Esophagus squamous epithelium (tissue), 5 donors: ENCODE measurements around the gene DHX57. TPM values are rescaled to one million over a fixed set of nuclear protein-coding genes. Genes with fewer than 3 reads are reported as not detected.
"Not testable (repeated sequence)": the region's sequence is repeated elsewhere in the genome, so short reads cannot be mapped to it uniquely, and the experiment has no call there.

Source experiments
- DNase-seq: peaks from one replicate; lab custom pipeline; 2025; lab: John Stamatoyannopoulos, UW
- H3K27ac ChIP-seq, 4 donors: fragments of 200-600 bp; sonication (generic); one replicate each; pipeline ENCODE4 v1.5.1; 2016 to 2019; ENCODE audit warnings: mild to moderate bottlenecking in 1 of 4
- H3K27me3 ChIP-seq, 4 donors: fragments of 200-600 bp; sonication (generic); 1 replicate in 3 of 4; 2 replicates in 1 of 4; pipeline versions ENCODE4 v1.5.1 to v1.6.0; 2017 to 2021; ENCODE audit warnings: antibody characterized with exemption in 1 of 4
- H3K36me3 ChIP-seq, 3 donors: fragments of 200-600 bp; sonication (generic); one replicate each; pipeline ENCODE4 v1.5.1; 2016 to 2019
- H3K4me1 ChIP-seq, 3 donors: fragments of 200-600 bp; sonication (generic); one replicate each; pipeline ENCODE4 v1.5.1; 2017 to 2019
- H3K4me3 ChIP-seq, 4 donors: fragments of 200-600 bp; sonication (generic); 1 replicate in 3 of 4; 2 replicates in 1 of 4; pipeline ENCODE4 v1.5.1; 2016 to 2019; ENCODE audit warnings: mild to moderate bottlenecking in 2 of 4, moderate library complexity in 1 of 4
- H3K9me3 ChIP-seq, 3 donors: fragments of 200-600 bp; sonication (generic); one replicate each; pipeline ENCODE4 v1.5.1; 2016 to 2019
- POLR2A ChIP-seq, 4 donors: fragments of 450-650 bp; IDR thresholded peaks; one replicate each; pipeline ENCODE4 v1.6.1; 2017; ENCODE audit warnings: antibody characterized with exemption in 4 of 4, mild to moderate bottlenecking in 4 of 4, moderate library complexity in 3 of 4
- WGBS, 2 donors: methylation state at CpG; one replicate each; pipeline ENCODE4 v1.1.5; 2018; 5-methylcytosine and 5-hydroxymethylcytosine counted together
- intact Hi-C: fragments of 100-400 bp; cut with DNase I; formaldehyde crosslinking; loops from one replicate; pipeline ENCODE4 v1.15.0; 2022
- total RNA-seq, 4 donors: library from RNA; depleted of rRNA; stranded (reverse); fragments of >200 nt; gene quantifications; one replicate each; pipeline ENCODE4 v1.1.0, GENCODE V29; 2016
- TF ChIP-seq, protein P1 (sequence below), 6 experiments: fragments of 450-650 bp in 4 of 6; fragments of 200-600 bp in 2 of 6; sonication (generic) in 2 of 6; IDR thresholded peaks; one replicate each; pipeline ENCODE4 v1.5.1; 2016 to 2019; ENCODE audit warnings: antibody characterized with exemption in 6 of 6, mild to moderate bottlenecking in 4 of 6, moderate library complexity in 4 of 6
- donor health status: DM: yes; HTN: yes; CAD: no.

DHX57 gene
- total RNA-seq, 4 donors from 2014 or later, result 7.1 to 13.5 (median 10.1) TPM

DNA sequence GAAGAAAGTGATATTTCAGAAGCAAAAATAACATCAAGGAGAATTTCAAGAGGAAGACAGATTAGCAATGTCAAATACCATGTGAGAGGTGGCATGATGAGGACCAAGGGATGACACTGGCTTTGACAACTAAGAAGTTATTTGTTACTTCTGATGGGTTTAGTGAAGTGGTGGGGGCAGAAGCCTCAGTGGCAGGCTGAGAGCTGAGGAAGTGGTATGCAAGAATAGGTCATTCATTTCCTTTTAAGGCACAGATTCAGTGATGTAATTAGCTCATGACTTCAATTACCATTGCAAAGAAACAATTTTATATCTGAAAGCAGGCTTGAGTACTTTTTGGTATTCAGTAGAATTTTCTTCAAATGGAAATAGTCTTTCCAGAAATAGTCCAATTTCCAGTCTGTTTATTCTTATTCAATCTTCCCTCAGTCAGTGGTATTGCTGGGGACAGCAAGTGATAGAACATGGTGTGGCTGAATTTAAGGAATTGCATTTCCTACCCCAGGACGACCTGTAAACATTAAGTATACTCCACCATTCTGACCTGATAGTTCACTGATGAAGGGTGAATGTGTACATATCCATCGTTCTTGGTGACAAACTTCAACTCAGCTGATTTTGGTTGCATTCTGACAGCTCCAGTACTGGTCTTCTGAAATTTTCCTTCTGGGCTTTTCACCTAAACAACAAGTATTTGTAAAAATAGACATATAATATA, 69.6 kb downstream of the DHX57 start:
- Histone ChIP-seq H3K4me3 (no peak overlapping the region), H3K36me3 (peaks cover 0 to 63% (median 3%) of the 10 kb centered on the region in 3 donors), H3K27ac (no peak overlapping the region), H3K9me3 (no peaks in the 10 kb centered on the region), H3K4me1 (no peaks in the 10 kb centered on the region), H3K27me3 (no peaks in the 10 kb centered on the region)
- 67 to 77% methylated on average over 2 of the region's 2 CpGs for WGBS, 2 donors
- no peak for TF ChIP-seq POLR2A (IDR thresholded peaks at IDR 0.05)
- TF ChIP-seq, protein P1, sequence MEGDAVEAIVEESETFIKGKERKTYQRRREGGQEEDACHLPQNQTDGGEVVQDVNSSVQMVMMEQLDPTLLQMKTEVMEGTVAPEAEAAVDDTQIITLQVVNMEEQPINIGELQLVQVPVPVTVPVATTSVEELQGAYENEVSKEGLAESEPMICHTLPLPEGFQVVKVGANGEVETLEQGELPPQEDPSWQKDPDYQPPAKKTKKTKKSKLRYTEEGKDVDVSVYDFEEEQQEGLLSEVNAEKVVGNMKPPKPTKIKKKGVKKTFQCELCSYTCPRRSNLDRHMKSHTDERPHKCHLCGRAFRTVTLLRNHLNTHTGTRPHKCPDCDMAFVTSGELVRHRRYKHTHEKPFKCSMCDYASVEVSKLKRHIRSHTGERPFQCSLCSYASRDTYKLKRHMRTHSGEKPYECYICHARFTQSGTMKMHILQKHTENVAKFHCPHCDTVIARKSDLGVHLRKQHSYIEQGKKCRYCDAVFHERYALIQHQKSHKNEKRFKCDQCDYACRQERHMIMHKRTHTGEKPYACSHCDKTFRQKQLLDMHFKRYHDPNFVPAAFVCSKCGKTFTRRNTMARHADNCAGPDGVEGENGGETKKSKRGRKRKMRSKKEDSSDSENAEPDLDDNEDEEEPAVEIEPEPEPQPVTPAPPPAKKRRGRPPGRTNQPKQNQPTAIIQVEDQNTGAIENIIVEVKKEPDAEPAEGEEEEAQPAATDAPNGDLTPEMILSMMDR (IDR thresholded peaks at IDR 0.05), result no peak
- no peak for DNase-seq
- intact Hi-C loops, result no loop called here

DNA sequence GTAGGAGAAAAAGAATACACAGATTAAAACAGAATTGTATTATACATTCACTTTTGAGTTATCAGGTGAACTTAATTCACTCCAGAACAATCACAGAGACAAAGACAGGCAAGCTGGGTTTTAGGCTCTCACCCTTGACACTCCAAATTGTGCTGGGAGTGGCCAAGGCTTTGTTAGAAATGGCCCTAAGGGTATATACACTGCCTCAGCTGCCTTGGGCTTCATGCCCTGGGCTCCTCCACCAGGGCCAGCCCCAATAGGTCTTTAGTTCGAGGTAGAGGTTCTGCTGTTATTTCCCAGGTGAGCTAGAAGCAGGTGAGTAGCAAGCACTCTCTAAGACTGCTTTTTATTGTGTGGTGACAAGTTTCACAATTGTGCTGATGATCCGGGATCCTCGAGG, 77.8 kb downstream of the DHX57 start:
- Histone ChIP-seq H3K27ac (no peak overlapping the region), H3K36me3 (peaks cover 0 to 45% (median 3%) of the 10 kb centered on the region in 3 donors), H3K9me3 (no peaks in the 10 kb centered on the region), H3K27me3 (no peaks in the 10 kb centered on the region), H3K4me1 (no peaks in the 10 kb centered on the region), H3K4me3 (no peak overlapping the region)
- TF ChIP-seq POLR2A (IDR thresholded peaks at IDR 0.05), result no peak
- TF ChIP-seq, protein P1 (IDR thresholded peaks at IDR 0.05), result no peak
- WGBS, 2 donors, result 94 to 100% methylated on average over 3 of the region's 3 CpGs
- intact Hi-C loops, result no loop called here
- DNase-seq, result no peak

DNA sequence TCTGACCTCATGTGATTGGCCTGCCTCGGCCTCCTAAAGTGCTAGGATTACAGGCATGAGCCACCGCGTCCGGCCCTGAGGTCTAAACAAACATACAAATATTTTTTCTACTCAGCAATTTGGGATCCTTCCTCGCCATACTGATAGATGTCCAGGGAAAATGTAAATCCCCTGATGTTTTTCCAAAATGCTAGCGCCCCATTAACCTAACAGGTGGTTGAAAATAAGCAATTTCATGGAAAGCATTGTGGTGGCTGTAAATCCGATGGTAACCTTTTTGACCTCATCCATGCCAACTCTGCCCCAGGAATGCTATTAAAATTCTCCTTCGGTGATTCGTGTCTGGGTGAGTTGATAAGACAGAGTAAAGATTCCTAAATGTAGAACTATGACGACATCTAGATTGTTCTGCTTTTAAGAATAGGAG, 78.5 kb downstream of the DHX57 start:
- H3K27me3 ChIP-seq, result no peaks in the 10 kb centered on the region
- H3K27ac ChIP-seq, result no peak overlapping the region
- DNase-seq, result no peak
- no peak overlapping the region for H3K4me3 ChIP-seq
- H3K9me3 ChIP-seq, result no peaks in the 10 kb centered on the region
- no peak for TF ChIP-seq POLR2A (IDR thresholded peaks at IDR 0.05)
- TF ChIP-seq, protein P1 (IDR thresholded peaks at IDR 0.05), result no peak
- 84 to 90% methylated on average over 10 of the region's 10 CpGs for whole genome bisulfite sequencing, 2 donors
- peaks cover 0 to 38% (median 0%) of the 10 kb centered on the region in 3 donors for H3K36me3 ChIP-seq
- intact Hi-C loops, result no loop called here
- H3K4me1 ChIP-seq, result no peaks in the 10 kb centered on the region

DNA sequence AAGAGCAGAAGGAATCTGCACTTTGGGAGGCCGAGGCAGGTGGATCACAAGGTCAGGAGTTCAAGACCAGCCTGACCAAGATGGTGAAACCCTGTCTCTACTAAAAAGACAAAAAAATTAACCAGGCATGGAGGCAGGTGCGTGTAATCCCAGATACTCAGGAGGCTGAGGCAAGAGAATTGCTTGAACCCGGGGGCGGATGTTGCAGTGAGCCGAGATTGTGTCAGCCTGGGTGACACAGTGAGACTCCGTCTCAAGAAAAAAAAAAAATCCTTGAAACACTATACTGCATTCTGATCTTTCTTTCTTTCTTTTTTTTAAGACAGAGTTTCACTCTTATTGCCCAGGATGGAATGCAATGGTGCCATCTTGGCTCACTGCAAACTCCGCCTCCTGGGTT, 80.7 kb downstream of the DHX57 start:
- H3K9me3 ChIP-seq, H3K27ac ChIP-seq, H3K4me3 ChIP-seq, DNase-seq, H3K27me3 ChIP-seq, H3K4me1 ChIP-seq, intact Hi-C loops: not testable (repeated sequence)
- peaks cover 0 to 18% (median 0%) of the 10 kb centered on the region in 3 donors for H3K36me3 ChIP-seq
- WGBS, 2 donors, result 91 to 96% methylated on average over 6 to 7 of the region's 7 CpGs

DNA sequence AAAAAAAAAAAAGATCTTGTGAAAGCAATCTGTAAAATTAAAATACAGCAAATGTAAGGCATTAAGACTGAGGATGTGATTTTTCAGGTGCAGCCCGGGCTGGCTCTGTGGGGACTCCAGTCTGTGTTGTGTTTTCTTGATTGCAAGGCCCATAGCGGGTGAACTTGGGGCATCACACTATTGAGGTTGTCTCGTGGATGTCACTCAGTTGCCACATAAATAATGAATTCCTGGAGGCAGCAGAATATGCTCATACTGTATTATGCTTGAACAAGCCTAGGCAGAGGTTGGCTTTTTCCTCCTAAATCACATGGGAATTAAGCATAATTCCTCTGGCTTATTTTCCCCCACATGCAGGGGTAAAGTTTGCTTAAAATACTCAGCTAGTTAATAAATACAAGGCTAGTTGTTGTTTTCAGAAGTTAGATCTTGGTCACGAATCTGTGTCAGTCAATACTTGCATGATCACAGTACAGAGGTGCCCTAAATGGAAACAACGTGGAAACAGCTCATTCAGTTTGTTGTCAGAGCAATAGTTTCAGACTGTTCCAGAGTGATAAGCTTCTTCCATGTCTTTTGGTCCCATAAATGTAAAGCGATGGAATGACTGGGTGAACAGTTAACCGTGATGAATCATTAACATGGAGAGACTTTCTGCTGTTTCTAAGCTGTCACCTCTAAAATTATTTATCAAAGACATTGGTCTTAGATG, 81.3 kb downstream of the DHX57 start:
- peaks cover 0 to 18% (median 0%) of the 10 kb centered on the region in 3 donors for H3K36me3 ChIP-seq
- no peak overlapping the region for H3K27ac ChIP-seq
- TF ChIP-seq, protein P1 (IDR thresholded peaks at IDR 0.05), result no peak
- TF ChIP-seq POLR2A (IDR thresholded peaks at IDR 0.05), result no peak
- no peaks in the 10 kb centered on the region for H3K27me3 ChIP-seq
- intact Hi-C loops, result no loop called here
- no peaks in the 10 kb centered on the region for H3K4me1 ChIP-seq
- H3K4me3 ChIP-seq, result no peak overlapping the region
- 63% methylated on average over 7 of the region's 7 CpGs for WGBS, 2 donors
- no peaks in the 10 kb centered on the region for H3K9me3 ChIP-seq
- DNase-seq, result no peak
